Measurements from ENCODE around the gene SKIC8. TPM values are rescaled to one million over a fixed set of nuclear protein-coding genes. Genes with fewer than 3 reads are reported as not detected.
A peak's percentile ranks its signal among the peaks of the same experiment; 100 is the strongest.

Gene SKIC8
- total and polyA plus RNA-seq, 2 donors from 2014 or later = 48.5 to 87.4 TPM

GRCh38 chr15:78266229-78266628 is 33.2 kb downstream of the SKIC8 start:
- H3K9ac ChIP-seq (ENCODE audit: low read length in 3 of 3) = peak overlapping the region in 1 of 3 donors; percentile 84
- DNase-seq (no peak), FAIRE-seq (no peak)
- peak overlapping the region in 1 of 3 donors; percentile 72 for H3K4me3 ChIP-seq (ENCODE audit: low read length in 3 of 3)
- H3K36me3 ChIP-seq (ENCODE audit: control insufficient read depth in 2 of 3, insufficient read depth in 3 of 3, low read length in 3 of 3) = no peaks in the 10 kb centered on the region
- TF ChIP-seq CTCF (IDR thresholded peaks at IDR 0.05; ENCODE audit: borderline replicate concordance, extremely low read depth, insufficient read depth) = no peak
- intact Hi-C loops (cut with DNase I) = no loop called here
- H3K4me1 ChIP-seq (ENCODE audit: control insufficient read depth in 2 of 3, insufficient read depth in 2 of 3, low read depth in 1 of 3, low read length in 3 of 3) = peaks cover 0 to 10% (median 7%) of the 10 kb centered on the region in 3 donors
- H3K27ac ChIP-seq (ENCODE audit: low read depth in 2 of 2, low read length in 2 of 2) = no peak overlapping the region
- no peaks in the 10 kb centered on the region for H3K9me3 ChIP-seq (ENCODE audit: control insufficient read depth in 2 of 3, insufficient read depth in 1 of 3, low read length in 3 of 3)
- H3K27me3 ChIP-seq (ENCODE audit: control insufficient read depth, insufficient read depth, low read length) = no peaks in the 10 kb centered on the region

DNA sequence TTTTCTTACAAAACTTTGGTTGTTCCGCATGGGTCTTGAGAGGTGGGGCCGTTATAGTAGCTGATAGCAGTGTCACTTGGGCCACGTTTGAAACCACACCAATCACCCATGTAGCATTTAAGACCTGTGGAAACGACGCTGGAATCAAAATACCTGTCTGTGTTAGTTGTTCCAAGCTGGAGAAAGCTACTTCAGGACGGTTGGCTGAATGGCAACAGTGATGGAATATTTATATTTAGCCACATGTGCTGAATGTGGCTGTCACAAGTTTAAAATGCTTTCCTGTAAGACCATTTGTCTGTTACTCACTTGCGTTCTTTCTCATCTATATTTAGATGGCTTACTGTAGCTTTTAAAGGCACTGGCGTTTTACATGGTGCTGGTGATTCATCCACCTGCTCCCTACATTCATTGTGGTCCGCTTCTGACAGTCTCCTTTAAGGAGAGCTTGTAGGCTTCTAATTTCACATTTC is 33.6 kb downstream of the SKIC8 start:
- intact Hi-C loops (cut with DNase I) = no loop called here
- H3K27me3 ChIP-seq (ENCODE audit: control insufficient read depth, insufficient read depth, low read length) = no peaks in the 10 kb centered on the region
- no peak for DNase-seq
- peak overlapping the region in 1 of 2 donors; percentile 26 for H3K27ac ChIP-seq (ENCODE audit: low read depth in 2 of 2, low read length in 2 of 2)
- no peak for TF ChIP-seq CTCF (IDR thresholded peaks at IDR 0.05; ENCODE audit: borderline replicate concordance, extremely low read depth, insufficient read depth)
- no peaks in the 10 kb centered on the region for H3K36me3 ChIP-seq (ENCODE audit: control insufficient read depth in 2 of 3, insufficient read depth in 3 of 3, low read length in 3 of 3)
- no peak for FAIRE-seq
- H3K9me3 ChIP-seq (ENCODE audit: control insufficient read depth in 2 of 3, insufficient read depth in 1 of 3, low read length in 3 of 3) = no peaks in the 10 kb centered on the region
- H3K9ac ChIP-seq (ENCODE audit: low read length in 3 of 3) = peak overlapping the region in 1 of 3 donors; percentile 84
- peaks cover 0 to 10% (median 7%) of the 10 kb centered on the region in 3 donors for H3K4me1 ChIP-seq (ENCODE audit: control insufficient read depth in 2 of 3, insufficient read depth in 2 of 3, low read depth in 1 of 3, low read length in 3 of 3)
- peak overlapping the region in 2 of 3 donors; percentile 9 to 72 for H3K4me3 ChIP-seq (ENCODE audit: low read length in 3 of 3)

DNA sequence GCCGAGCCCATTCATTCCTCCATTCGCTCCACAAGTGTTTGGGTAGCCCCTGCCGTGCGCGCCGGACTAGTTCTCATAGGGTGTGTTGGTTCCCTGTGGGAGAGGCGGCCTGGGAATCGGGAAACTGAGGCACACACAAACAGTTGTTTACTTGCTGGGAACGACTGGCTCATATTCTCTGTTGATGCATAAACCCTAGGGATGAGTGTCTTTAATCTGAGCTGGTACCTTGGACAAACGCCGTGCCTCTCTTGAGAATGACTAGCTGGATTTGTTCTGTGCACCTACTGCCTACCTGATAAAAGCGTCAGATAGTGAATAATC is 34.3 kb downstream of the SKIC8 start:
- Histone ChIP-seq H3K36me3 (ENCODE audit: control insufficient read depth in 2 of 3, insufficient read depth in 3 of 3, low read length in 3 of 3) (no peaks in the 10 kb centered on the region), H3K9me3 (ENCODE audit: control insufficient read depth in 2 of 3, insufficient read depth in 1 of 3, low read length in 3 of 3) (no peaks in the 10 kb centered on the region), H3K4me3 (ENCODE audit: low read length in 3 of 3) (peak overlapping the region; percentile 2 to 72 (median 66)), H3K9ac (ENCODE audit: low read length in 3 of 3) (peak overlapping the region in 2 of 3 donors; percentile 67 to 84), H3K27ac (ENCODE audit: low read depth in 2 of 2, low read length in 2 of 2) (peak overlapping the region; percentile 26), H3K4me1 (ENCODE audit: control insufficient read depth in 2 of 3, insufficient read depth in 2 of 3, low read depth in 1 of 3, low read length in 3 of 3) (peaks cover 0 to 10% (median 7%) of the 10 kb centered on the region in 3 donors), H3K27me3 (ENCODE audit: control insufficient read depth, insufficient read depth, low read length) (no peaks in the 10 kb centered on the region)
- TF ChIP-seq CTCF (IDR thresholded peaks at IDR 0.05; ENCODE audit: borderline replicate concordance, extremely low read depth, insufficient read depth) = no peak
- no peak for FAIRE-seq
- intact Hi-C loops (cut with DNase I) = no loop called here
- DNase-seq = peak in 2 of 5 donors; percentile 4 to 78
